Sigmoid colon (tissue), 4 donors: ENCODE measurements around the gene PLA2G15.

Experiments used
- EP300 ChIP-seq, 4 donors: sonication (generic); formaldehyde crosslinking; IDR thresholded peaks; one replicate each; pipeline ENCODE4 v1.6.1; 2017; ENCODE audit warnings: antibody characterized with exemption in 4 of 4
- POLR2A ChIP-seq, 2 donors: fragments of 450-650 bp; IDR thresholded peaks; one replicate each; pipeline ENCODE4 v1.6.1; 2016; ENCODE audit warnings: antibody characterized with exemption in 2 of 2, mild to moderate bottlenecking in 2 of 2, moderate library complexity in 2 of 2
- TF ChIP-seq, protein P1 (sequence below), 4 experiments: fragments of 450-650 bp in 3 of 4; fragments of 200-600 bp in 1 of 4; IDR thresholded peaks; one replicate each; pipeline ENCODE4 v1.5.1; 2016 to 2019; ENCODE audit warnings: antibody characterized with exemption in 4 of 4, mild to moderate bottlenecking in 3 of 4, moderate library complexity in 2 of 4

DNA sequence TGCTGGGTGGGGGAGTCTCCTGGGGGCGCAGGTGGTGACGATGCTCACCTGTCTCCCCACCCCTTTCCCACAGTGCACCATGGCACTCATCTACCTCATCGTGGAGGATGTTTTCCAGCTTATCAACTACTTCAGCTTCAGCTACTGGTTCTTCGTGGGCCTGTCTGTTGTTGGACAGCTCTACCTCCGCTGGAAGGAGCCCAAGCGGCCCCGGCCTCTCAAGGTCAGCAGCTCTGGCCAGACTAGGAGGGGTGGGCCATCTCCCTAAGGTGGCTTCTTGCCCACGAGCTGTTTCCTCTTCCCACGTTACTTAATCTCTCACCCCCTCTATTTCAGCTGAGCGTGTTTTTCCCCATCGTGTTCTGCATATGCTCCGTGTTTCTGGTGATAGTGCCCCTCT, 51.1 kb downstream of the PLA2G15 start:
- TF ChIP-seq EP300 (IDR thresholded peaks at IDR 0.05) (no peak), POLR2A (IDR thresholded peaks at IDR 0.05) (no peak)
- TF ChIP-seq, protein P1, sequence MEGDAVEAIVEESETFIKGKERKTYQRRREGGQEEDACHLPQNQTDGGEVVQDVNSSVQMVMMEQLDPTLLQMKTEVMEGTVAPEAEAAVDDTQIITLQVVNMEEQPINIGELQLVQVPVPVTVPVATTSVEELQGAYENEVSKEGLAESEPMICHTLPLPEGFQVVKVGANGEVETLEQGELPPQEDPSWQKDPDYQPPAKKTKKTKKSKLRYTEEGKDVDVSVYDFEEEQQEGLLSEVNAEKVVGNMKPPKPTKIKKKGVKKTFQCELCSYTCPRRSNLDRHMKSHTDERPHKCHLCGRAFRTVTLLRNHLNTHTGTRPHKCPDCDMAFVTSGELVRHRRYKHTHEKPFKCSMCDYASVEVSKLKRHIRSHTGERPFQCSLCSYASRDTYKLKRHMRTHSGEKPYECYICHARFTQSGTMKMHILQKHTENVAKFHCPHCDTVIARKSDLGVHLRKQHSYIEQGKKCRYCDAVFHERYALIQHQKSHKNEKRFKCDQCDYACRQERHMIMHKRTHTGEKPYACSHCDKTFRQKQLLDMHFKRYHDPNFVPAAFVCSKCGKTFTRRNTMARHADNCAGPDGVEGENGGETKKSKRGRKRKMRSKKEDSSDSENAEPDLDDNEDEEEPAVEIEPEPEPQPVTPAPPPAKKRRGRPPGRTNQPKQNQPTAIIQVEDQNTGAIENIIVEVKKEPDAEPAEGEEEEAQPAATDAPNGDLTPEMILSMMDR (IDR thresholded peaks at IDR 0.05): no peak
